Measurements from ENCODE around the gene RASAL2.

DNA sequence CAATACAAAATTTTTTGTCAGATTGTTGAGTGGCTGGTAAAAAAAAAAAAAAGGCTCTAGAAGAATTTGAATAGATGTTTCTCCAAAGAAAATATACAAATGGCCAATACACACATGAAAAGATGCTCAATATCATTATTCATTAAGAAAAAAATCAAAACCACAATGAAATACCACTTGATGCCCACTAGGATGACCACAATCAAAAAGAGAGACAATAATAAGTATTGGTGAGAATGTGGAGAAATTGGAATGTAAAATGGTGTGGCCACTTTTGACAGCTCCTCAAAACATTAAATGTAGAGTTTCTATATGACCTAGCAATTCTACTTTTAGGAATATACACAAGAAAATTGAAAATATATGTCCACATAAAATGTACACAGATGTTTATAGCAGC lies 302.9 kb downstream of the RASAL2 start:
- TF ChIP-seq, protein P1, sequence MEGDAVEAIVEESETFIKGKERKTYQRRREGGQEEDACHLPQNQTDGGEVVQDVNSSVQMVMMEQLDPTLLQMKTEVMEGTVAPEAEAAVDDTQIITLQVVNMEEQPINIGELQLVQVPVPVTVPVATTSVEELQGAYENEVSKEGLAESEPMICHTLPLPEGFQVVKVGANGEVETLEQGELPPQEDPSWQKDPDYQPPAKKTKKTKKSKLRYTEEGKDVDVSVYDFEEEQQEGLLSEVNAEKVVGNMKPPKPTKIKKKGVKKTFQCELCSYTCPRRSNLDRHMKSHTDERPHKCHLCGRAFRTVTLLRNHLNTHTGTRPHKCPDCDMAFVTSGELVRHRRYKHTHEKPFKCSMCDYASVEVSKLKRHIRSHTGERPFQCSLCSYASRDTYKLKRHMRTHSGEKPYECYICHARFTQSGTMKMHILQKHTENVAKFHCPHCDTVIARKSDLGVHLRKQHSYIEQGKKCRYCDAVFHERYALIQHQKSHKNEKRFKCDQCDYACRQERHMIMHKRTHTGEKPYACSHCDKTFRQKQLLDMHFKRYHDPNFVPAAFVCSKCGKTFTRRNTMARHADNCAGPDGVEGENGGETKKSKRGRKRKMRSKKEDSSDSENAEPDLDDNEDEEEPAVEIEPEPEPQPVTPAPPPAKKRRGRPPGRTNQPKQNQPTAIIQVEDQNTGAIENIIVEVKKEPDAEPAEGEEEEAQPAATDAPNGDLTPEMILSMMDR (IDR thresholded peaks at IDR 0.05; ENCODE audit: low read depth, low read length): no peak
- TF ChIP-seq EZH2phosphoT487 (IDR thresholded peaks at IDR 0.05; ENCODE audit: low read depth): no peak
